Raji (cell line): Measurements from ENCODE around the gene CDCA5.

Experiments
- POLR2A ChIP-seq: IDR thresholded peaks from 2 replicates; pipeline ENCODE4 v1.6.1; 2011; ENCODE audit warnings: low read depth, low read length, control low read depth; ENCODE audit not compliant: insufficient read depth

CDCA5 gene

DNA sequence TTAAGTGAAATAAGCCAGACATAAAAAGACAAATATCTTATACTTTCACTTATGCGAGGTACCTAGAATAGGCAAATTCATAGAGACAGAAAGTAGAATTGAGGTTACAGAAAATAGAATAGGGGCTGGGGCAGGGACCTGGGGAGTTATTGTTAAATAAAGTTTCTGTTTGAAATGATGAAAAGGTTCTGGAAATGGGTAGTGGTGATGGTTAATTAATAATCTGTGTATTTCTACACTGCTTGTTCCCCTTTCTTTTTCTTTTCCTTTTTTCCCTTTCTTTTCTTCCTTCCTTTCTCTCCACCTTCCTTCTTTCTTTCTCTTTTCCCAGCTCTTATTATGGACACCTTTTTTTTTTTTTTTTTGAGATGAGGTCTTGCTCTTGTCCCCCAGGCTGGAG, 28.3 kb downstream of the CDCA5 start:
- no peak for TF ChIP-seq POLR2A

DNA sequence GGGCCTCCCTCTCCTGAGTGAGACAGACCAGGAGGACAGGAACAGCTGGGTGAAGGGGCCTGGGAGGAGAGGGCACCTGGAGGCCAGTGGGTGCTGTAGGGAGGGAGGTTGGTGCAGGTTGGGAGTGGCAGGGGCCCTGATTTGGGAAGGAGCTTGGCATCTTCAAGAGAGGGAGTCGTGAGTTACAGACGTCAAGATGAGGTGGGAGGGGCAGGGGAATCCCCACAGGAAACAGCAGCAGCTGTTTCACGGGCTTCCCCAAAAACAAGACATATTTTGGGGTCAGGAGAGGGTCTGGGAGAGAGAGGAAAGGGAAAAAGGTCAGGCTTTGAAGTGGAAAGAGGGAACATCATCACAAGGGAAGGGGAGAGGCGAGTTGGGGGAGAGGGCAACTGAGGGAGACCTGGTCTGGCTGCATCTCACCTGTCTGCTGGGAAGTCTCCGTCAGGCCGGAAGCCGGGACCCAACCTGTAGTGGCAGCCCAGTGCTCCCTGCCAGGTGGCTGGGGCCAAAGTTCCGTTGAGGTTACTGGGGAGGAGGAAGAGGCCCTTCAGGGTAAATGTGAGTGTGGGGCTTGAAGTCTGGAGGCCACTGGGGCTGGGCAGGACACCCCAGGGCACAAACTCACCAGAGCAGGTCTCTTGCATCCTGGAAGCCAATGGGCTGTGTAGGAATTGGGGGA, 29.9 kb downstream of the CDCA5 start:
- no peak for TF ChIP-seq POLR2A

- TF ChIP-seq POLR2A: no peak
Observed at GRCh38 chr11:65051398-65051858, 32.4 kb downstream of the CDCA5 start.

DNA sequence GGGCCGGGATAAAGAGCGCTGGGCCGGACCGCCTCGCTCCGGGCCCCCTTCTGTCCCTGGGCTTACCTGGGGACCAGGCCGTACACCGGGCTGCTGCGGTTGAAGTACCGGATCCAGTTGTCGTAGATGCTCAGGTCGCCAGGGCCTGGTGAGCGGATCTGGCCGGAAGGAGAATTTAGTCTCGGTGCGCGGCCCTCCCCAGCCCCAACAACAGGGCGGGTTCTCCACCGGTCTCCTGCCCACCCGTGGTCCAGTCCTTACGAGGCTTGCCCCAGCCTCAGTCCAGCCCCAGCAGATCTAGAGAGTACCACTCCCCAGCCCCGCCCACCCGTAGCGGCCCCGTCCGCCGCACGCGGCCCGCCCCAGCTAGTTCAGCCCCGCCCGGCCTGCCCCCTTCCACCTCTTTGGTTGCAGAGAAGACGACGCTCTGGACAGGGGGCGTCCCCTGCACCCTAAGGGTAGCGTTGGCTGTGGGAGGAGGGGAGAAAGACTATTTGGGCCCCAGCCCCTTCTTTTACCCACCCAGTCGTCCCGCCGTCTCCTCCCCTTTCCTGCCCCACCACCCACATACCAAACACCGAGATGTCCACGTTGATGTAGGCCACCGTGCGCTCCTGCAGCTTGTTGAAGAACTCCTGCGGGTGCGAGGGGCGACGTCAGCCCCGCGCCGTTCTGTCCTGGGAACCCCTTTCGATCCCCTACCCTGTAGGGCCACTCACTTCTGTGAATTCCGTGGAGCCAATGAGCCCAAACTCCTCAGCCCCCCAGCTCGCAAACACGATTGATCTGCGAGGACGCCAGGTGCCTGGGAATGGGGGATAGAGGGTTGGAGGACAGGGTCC, 36.0 kb downstream of the CDCA5 start:
- no peak for TF ChIP-seq POLR2A

DNA sequence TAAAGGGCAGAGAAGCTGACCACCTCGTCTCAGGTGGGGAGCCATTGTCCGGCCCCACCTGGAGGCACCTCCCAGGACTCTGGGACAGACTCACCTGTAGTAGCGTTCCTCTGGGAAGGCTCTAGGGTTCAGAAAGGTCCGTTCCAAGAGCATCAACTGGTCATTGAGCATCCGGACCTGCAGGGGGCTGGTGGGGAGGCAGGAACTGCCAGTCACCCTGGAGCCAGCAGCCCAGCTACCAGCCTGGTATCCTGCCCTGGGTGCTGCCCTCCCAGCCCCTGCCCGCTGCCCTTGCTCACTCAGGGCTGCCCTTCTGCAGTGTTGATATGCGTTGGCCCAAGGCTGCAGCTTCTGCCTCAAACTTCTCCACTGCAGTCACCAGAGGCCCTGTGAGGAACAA, 38.1 kb downstream of the CDCA5 start:
- TF ChIP-seq POLR2A: no peak

GRCh38 chr11:65045061-65045460, 38.8 kb downstream of the CDCA5 start:
- no peak for TF ChIP-seq POLR2A

DNA sequence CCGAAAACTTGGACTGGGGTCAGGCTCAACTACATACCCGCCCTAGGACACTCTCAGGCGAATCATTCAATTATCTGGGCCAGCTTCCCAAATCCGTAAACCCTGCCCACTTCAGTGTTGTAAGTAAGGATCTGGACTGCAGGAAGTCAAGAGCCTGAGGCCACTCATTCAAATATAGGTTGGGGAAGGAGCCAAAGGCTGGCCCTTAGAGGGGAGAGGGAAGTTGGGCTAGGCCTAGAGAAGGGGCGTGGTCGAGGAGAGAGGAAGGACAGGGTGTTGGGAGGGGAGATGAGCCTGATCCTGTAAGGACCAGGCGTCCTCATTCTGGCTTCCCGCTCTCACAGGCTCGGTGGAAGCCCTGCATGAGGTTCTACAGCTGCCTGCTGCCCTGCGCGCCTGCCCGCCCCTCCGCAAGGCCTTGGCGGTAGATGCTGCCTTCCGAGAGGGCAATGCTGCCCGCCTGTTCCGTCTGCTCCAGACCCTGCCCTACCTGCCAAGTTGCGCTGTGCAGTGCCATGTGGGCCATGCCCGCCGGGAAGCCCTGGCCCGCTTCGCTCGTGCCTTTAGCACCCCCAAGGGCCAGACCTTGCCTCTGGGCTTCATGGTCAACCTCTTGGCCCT, 39.8 kb downstream of the CDCA5 start:
- no peak for TF ChIP-seq POLR2A

- TF ChIP-seq POLR2A: no peak
Observed at GRCh38 chr11:65042891-65043290, 40.9 kb downstream of the CDCA5 start.

DNA sequence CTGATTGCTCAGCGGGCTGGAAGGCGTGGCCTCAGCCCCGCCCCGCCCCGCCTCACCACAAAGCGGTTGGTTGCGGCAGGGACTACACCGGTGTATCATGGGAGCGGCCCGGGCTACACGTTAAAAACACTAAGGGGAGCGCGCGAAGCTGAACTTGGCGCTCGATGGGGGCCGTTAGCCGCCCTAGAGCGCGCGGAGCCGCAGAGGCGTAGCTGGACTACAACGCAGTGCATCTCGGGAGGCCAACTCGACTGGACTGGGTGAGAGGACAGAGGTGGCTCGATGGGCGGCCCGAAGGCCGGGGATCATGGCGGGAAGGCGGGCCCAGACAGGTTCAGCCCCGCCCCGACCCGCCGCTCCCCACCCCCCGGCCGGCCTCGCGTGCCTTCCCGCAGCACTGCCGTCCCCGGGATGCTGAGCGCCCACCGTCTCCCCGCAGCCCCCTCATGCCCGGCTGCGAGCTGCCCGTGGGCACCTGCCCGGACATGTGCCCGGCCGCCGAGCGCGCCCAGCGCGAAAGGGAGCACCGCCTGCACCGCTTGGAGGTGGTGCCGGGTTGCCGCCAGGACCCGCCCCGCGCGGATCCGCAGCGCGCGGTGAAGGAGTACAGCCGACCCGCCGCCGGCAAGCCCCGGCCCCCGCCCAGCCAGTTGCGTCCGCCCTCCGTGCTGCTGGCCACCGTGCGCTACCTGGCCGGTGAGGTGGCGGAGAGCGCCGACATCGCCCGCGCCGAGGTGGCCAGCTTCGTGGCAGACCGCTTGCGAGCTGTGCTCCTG, 42.8 kb downstream of the CDCA5 start, which contains the start of gene SAC3D1:
TSS of gene SAC3D1 (plus strand) at position 364 of the 776 bp plus-strand sequence. CDS start at position 447, 83 bp downstream.
- TF ChIP-seq POLR2A: peak; percentile 76

DNA sequence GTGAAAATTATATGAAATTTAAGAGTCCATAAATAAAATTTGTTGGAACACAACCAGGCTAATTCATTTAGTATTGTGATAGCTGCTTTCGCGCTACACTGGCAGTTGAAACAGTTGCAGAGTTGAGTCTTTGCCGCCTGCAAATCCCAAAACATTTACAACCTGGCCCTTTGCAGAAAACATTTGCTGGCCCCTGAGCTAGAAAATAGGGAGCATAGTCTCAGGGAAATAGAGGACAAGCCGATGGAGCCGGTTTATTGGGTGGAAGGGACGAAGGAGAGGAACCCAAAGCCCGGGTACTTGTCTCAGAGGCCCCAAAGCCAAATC, 43.4 kb downstream of the CDCA5 start:
- no peak for TF ChIP-seq POLR2A

- no peak for TF ChIP-seq POLR2A
Observed at GRCh38 chr11:65036931-65037330, 46.9 kb downstream of the CDCA5 start.

DNA sequence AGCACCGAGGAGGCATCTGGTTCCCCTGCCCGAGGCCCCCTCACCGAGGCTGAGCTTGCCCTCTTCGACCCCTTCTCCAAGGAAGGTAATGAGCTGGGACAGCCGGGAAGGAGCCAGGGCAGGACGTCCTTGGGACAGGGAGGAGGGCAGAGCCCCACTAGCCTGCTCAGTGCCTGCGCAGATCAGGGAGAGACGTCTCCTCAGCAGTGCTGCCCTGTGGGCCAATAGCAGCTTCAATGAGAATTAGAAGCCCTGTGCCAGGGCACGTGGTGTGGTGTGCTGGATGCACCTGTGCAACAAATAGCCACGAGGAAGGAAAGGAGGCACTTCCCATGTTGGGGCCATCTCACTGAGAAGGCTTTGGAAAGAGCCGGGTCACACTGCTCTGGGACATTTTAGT, 48.3 kb downstream of the CDCA5 start:
- TF ChIP-seq POLR2A: no peak

DNA sequence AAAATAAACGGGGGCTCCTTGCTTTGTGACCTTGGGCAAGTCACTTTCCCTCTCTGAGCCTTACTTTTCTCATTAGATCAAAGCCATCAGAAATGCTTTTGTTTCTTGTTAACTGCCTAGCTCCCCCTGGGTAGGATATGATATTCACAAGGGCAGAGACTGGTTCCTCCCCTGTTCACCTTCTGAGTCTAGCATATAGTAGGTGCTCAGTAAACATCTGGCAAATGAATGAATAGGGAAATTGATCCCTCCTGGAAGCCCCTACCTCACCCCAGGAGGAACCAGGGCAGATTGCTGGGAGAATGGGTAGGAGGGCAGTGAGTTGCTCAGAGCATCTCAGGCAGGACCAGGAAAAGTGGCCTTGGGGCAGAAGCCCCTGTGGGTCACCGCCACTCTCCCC, 49.4 kb downstream of the CDCA5 start:
- no peak for TF ChIP-seq POLR2A

DNA sequence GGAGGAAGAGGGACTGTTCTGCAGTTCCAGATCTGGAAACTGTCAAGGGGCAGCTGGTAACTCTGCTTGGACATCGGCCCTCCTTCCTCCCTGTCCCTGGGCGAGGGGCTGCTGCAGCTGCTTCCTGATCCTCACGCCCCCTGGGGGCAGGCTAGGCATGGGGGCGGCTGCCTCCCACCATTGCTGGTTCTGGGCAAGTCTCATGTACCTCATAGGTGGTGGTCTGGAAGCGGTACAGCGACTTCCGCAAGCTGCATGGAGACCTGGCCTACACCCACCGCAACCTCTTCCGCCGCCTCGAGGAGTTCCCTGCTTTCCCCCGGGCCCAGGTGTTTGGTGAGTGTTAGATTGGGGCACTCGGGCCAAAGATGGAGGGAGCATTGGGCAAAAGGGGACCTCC, 51.6 kb downstream of the CDCA5 start:
- no peak for TF ChIP-seq POLR2A
